ENCODE data around the gene PTPRT.

Gene PTPRT

GRCh38 chr20:42740226-42740870 lies 449.4 kb downstream of the PTPRT start:
- H3K4me3 ChIP-seq (ENCODE audit: low read length): no peak overlapping the region
- H3K4me1 ChIP-seq (ENCODE audit: low read length): no peaks in the 10 kb centered on the region
- no peaks in the 10 kb centered on the region for H3K9me3 ChIP-seq (replicated peaks; ENCODE audit: insufficient read depth, low read length)
- H3K79me2 ChIP-seq (ENCODE audit: low read length): no peaks in the 10 kb centered on the region
- H3K9ac ChIP-seq (ENCODE audit: low read length): no peak overlapping the region
- no peak overlapping the region for H2AFZ ChIP-seq (ENCODE audit: low read length)
- no peak overlapping the region for H3K4me2 ChIP-seq (ENCODE audit: low read depth, low read length)
- DNase-seq: no peak
- H3K36me3 ChIP-seq (replicated peaks; ENCODE audit: insufficient read depth, low read length): no peaks in the 10 kb centered on the region
- no peaks in the 10 kb centered on the region for H3K9me2 ChIP-seq (replicated peaks; ENCODE audit: insufficient read depth, low read length)
- no peaks in the 10 kb centered on the region for H3K27me3 ChIP-seq (replicated peaks; ENCODE audit: insufficient read depth, low read length)
- TF ChIP-seq EZH2phosphoT487 (IDR thresholded peaks at IDR 0.05; ENCODE audit: low read length) (no peak), EZH2 (optimal IDR thresholded peaks at IDR 0.05; ENCODE audit: low read depth, low read length) (no peak), CTCF (IDR thresholded peaks at IDR 0.05; ENCODE audit: low read length) (no peak)
- H3K27ac ChIP-seq (ENCODE audit: low read length): no peak overlapping the region
- no peaks in the 10 kb centered on the region for H3F3A ChIP-seq (ENCODE audit: insufficient read depth, low read length)
- no peaks in the 10 kb centered on the region for H4K20me1 ChIP-seq (ENCODE audit: insufficient read depth, low read length)

- H3F3A ChIP-seq (ENCODE audit: insufficient read depth, low read length): no peaks in the 10 kb centered on the region
- H3K4me3 ChIP-seq (ENCODE audit: low read length): no peak overlapping the region
- H3K9ac ChIP-seq (ENCODE audit: low read length): no peak overlapping the region
- no peaks in the 10 kb centered on the region for H3K36me3 ChIP-seq (replicated peaks; ENCODE audit: insufficient read depth, low read length)
- TF ChIP-seq CTCF (IDR thresholded peaks at IDR 0.05; ENCODE audit: low read length): no peak
- TF ChIP-seq EZH2phosphoT487 (IDR thresholded peaks at IDR 0.05; ENCODE audit: low read length): no peak
- TF ChIP-seq EZH2 (optimal IDR thresholded peaks at IDR 0.05; ENCODE audit: low read depth, low read length): no peak
- no peak overlapping the region for H3K4me2 ChIP-seq (ENCODE audit: low read depth, low read length)
- no peak overlapping the region for H2AFZ ChIP-seq (ENCODE audit: low read length)
- H3K27me3 ChIP-seq (replicated peaks; ENCODE audit: insufficient read depth, low read length): no peaks in the 10 kb centered on the region
- H3K9me3 ChIP-seq (replicated peaks; ENCODE audit: insufficient read depth, low read length): no peaks in the 10 kb centered on the region
- no peaks in the 10 kb centered on the region for H3K79me2 ChIP-seq (ENCODE audit: low read length)
- no peak for DNase-seq
- no peak overlapping the region for H3K27ac ChIP-seq (ENCODE audit: low read length)
- H3K9me2 ChIP-seq (replicated peaks; ENCODE audit: insufficient read depth, low read length): no peaks in the 10 kb centered on the region
- no peaks in the 10 kb centered on the region for H4K20me1 ChIP-seq (ENCODE audit: insufficient read depth, low read length)
- H3K4me1 ChIP-seq (ENCODE audit: low read length): no peaks in the 10 kb centered on the region
Observed at GRCh38 chr20:42739683-42740082, 450.0 kb downstream of the PTPRT start.

- no peak overlapping the region for H3K27ac ChIP-seq (ENCODE audit: low read length)
- no peaks in the 10 kb centered on the region for H3K9me2 ChIP-seq (replicated peaks; ENCODE audit: insufficient read depth, low read length)
- H3K4me2 ChIP-seq (ENCODE audit: low read depth, low read length): no peak overlapping the region
- H4K20me1 ChIP-seq (ENCODE audit: insufficient read depth, low read length): no peaks in the 10 kb centered on the region
- TF ChIP-seq EZH2 (optimal IDR thresholded peaks at IDR 0.05; ENCODE audit: low read depth, low read length) (no peak), CTCF (IDR thresholded peaks at IDR 0.05; ENCODE audit: low read length) (no peak), EZH2phosphoT487 (IDR thresholded peaks at IDR 0.05; ENCODE audit: low read length) (no peak)
- H3F3A ChIP-seq (ENCODE audit: insufficient read depth, low read length): no peaks in the 10 kb centered on the region
- no peaks in the 10 kb centered on the region for H3K27me3 ChIP-seq (replicated peaks; ENCODE audit: insufficient read depth, low read length)
- no peak for DNase-seq
- H3K4me3 ChIP-seq (ENCODE audit: low read length): no peak overlapping the region
- no peak overlapping the region for H2AFZ ChIP-seq (ENCODE audit: low read length)
- no peaks in the 10 kb centered on the region for H3K9me3 ChIP-seq (replicated peaks; ENCODE audit: insufficient read depth, low read length)
- H3K9ac ChIP-seq (ENCODE audit: low read length): no peak overlapping the region
- no peaks in the 10 kb centered on the region for H3K79me2 ChIP-seq (ENCODE audit: low read length)
- H3K4me1 ChIP-seq (ENCODE audit: low read length): no peaks in the 10 kb centered on the region
- H3K36me3 ChIP-seq (replicated peaks; ENCODE audit: insufficient read depth, low read length): no peaks in the 10 kb centered on the region
Observed at GRCh38 chr20:42735539-42735938, 454.2 kb downstream of the PTPRT start.

Measured in MM.1S (cell line).